Measurements from ENCODE around the gene CYP51A1.
"Not testable (repeated sequence)": the region's sequence is repeated elsewhere in the genome, so short reads cannot be mapped to it uniquely, and the experiment has no call there.

Gene CYP51A1

DNA sequence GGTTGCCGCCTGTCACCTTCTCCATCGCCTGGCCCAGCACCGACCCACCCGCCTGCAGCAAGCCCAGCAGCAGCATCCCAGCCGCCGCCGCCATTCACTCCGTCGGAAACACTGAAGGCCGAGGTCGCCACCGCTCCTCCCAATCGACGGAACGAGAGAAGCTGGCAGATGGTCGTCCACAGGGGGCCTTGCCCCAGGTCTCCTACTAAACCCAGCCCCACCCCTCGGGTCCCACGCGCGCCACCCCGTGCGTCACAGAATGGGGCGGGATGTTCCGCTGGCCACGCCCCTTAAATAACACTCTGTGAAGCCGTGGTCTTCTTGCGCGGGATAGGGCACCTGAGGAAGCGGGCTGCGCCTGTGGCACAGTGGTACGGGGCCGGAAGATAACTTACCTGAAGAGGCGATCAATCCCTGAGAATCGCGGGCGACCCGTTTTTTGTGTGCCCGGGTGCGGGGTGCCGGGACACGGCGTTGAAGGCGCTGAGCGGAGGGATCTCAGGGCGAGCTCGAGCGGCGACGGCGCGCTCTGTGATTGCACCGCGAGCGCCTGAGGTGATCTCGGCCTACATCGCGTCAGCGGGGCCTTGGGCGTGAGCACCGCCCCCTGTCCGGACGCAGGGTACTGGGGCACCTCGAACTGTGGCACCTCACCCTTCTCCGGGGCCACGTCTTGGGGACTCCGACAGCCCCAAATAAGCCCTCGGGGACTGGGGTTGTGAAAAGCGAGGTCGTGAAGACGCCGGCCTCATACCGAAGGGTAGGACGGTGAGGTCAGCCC, at the start of gene CYP51A1:
Gene CYP51A1 (minus strand): TSS at position 207 of the 781 bp plus-strand sequence. CDS start 113 bp downstream, at position 94.
- peak; percentile 70 for DNase-seq

- peak; percentile 84 for DNase-seq
These were observed 44.9 kb upstream of the CYP51A1 start, which contains the start of gene LRRD1 for GRCh38 chr7:92178928-92179924. Gene LRRD1 (minus strand): TSS chr7:92179142. CDS start chr7:92165202, 13,940 bp downstream.

GRCh38 chr7:92177362-92177761, 43.1 kb upstream of the CYP51A1 start:
- no peak for DNase-seq

DNA sequence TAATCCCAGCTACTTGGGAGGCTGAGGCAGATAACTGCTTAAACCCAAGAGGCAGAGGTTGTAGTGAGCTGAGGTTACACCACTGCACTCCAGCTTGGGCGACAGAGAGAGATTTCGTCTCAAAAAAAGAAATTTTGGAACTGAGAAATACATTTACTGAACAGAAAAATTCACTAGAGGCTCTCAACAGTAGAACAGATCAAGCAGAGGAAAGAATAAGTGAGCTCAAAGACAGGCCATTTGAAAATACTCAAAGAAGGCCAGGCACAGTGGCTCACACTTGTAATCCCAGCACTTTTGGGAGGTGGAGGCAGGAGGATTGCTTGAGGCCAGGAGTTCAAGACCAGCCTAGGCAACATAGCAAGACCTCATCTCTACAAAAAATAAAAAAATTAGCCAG, 35.3 kb upstream of the CYP51A1 start:
- DNase-seq, result not testable (repeated sequence)

DNA sequence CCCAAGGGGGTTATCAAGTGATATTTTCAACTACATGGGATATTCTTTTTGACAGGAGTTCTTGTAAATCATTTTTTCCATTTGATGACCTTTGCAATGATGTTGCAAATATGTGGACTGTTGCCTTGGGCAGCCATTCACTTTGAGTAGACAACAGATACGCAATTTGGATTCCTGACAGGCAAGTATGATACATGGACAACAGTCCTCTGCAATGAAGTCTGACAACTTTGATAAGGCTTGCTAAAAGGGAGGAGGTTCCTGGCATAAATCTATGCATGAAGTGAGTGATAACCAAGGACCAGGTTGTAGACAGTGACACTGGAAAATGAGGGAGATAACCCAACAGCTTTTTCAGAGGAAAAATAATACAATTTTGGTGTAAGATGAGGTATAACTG, 27.0 kb upstream of the CYP51A1 start:
- no peak for DNase-seq

DNA sequence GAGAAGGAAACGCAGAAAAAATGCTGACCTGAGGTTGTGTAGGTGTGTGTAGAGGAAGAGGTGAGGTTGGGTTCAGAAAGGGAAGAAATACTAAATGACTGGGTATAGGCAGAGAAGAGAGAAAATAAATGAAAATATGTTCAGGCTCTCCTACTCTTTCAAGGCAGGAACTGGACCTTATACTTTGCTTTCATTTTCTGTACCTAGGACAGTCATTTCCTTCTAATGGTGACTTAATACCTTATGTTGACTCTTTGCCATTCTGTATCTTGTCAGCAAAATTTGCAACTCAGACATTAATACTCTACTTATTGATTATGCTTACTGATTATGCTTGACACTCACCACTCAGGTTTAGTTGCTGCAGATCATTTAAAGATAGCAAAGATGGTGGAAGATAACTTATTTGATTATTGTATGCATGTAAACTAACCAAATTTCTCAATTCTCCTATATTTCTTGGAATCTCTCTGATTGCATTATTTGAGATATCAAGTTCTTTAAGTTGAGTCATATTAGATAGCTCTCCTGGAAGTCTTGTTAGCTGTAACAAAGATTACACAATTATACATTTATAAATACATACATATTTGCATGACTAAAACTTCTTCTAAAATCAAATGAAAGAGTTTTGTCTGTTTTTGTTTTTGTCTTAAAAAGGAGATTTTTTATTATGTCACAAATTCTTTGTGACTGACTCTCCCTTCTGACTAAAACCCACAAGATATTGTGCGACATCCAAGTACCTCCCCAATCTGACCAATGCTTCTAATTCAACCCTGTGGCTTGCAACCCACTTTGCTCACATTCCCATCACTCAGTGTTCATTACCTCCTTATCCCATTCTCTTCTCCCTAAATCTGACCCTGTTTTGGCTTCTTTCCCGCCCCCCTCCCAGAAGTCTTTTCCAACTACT, 24.6 kb upstream of the CYP51A1 start:
- DNase-seq, result no peak

DNA sequence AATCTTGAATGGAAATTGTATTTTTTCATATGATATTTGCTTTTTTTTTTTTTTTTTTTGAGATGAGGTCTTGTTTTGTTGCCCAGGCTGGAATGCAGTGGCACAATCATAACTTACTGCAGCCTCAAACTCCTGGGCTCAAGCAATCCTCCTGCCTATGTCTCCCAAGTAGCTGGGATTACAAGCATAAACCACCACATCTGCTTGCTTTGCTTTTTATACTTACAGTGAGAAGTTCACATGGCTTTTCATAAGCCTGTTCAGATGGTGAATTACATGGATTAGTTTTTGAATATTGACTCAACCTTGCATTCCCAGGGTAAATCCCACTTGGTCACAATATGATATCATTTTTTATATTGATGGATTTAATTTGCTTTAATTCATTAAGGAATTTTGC, 22.7 kb upstream of the CYP51A1 start:
- no peak for DNase-seq

DNA sequence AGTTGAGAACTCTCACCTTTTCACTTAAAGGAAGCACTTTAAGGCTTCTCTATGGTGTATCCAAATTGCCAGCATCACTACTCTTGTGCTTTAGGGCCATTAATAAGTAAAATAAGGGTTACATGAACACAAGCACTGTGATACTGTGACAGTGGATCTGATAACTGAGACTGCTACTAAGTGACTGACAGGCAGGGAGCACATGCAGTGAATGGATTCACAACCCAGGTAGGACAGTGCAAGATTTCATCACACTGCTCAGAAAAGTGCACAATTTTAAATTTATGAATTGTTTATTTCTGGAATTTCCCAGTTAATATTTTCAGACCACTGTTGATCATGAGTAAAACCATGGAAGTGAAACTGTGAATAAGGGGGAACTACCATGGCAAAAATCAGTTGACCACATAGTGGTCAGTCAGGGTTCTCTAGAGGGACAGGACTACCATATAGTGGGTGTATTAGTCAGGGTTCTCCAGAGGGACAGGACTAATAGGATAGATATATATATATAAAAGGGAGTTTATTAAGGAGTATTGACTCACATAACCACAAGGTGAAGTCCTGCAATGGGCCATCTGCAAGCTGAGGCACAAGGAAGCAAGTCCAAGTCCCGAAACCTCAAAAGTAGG, 20.9 kb upstream of the CYP51A1 start:
- no peak for DNase-seq

- no peak for DNase-seq
These were observed 16.3 kb upstream of the CYP51A1 start for GRCh38 chr7:92150450-92151017.

DNA sequence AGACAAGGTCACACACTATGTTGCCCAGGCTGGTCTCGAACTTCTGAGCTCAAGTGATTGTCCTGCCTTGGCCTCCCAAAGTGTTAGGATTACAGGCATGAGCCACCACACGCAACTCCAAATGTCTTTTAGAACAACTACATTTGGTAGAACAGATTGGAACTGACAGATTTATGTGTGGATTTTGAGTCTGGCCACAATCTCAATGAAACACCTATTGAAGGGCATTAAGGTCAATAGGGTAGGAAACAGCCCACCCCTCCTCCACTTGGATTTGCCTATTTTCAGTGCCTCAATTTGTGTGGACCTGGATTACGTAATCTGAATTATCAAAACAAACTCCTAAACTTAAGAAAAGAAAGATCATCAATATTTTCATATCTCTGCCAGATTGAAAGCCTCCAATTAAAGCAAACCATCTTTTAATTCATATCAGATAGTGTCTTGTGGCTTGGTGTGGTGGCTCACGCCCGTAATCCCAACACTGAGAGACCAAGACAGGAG, 15.5 kb upstream of the CYP51A1 start:
- no peak for DNase-seq

DNA sequence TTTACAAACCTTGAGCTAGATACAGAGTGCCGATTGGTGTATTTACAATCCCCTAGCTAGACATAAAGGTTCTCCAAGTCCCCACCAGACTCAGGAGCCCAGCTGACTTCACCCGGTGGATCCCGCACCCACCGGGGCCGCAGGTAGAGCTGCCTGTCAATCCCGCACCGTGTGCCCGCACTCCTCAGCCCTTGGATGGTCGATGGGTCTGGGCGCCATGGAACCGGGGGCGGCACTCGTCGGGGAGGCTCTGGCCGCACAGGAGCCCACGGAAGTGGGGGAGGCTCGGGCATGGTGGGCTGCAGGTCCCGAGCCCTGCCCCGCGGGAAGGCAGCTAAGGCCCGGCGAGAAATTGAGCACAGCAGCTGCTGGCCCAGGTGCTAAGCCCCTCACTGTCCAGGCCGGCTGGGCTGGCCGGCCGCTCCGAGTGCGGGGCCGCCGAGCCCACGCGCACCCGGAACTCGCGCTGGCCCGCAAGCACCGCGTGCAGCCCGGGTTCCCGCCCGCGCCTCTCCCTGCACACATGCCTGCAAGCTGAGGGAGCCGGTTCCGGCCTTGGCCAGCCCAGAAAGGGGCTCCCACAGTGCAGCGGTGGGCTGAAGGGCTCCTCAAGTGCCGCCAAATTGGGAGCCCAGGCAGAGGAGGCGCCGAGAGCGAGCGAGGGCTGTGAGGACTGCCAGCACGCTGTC, 9.1 kb upstream of the CYP51A1 start:
- DNase-seq, result not testable (repeated sequence)

DNA sequence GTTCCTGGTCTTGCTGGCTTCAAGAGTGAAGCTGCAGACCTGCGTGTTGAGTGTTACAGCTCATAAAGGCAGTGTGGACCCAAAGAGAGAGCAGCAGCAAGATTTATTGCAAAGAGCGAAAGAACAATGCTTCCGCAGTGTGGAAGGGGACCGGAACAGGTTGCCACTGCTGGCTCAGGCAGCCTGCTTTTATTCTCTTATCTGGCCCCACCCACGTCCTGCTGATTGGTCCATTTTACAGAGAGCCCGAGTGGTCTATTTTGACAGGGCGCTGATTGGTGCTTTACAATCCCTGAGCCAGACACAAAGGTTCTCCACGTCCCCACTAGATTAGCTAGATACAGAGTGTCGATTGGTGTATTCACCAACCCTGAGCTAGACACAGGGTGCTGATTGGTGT, 8.5 kb upstream of the CYP51A1 start:
- not testable (repeated sequence) for DNase-seq

GRCh38 chr7:92141161-92141560, 6.9 kb upstream of the CYP51A1 start:
- no peak for DNase-seq

GRCh38 chr7:92137557-92137956, 3.3 kb upstream of the CYP51A1 start:
- DNase-seq, result no peak

DNA sequence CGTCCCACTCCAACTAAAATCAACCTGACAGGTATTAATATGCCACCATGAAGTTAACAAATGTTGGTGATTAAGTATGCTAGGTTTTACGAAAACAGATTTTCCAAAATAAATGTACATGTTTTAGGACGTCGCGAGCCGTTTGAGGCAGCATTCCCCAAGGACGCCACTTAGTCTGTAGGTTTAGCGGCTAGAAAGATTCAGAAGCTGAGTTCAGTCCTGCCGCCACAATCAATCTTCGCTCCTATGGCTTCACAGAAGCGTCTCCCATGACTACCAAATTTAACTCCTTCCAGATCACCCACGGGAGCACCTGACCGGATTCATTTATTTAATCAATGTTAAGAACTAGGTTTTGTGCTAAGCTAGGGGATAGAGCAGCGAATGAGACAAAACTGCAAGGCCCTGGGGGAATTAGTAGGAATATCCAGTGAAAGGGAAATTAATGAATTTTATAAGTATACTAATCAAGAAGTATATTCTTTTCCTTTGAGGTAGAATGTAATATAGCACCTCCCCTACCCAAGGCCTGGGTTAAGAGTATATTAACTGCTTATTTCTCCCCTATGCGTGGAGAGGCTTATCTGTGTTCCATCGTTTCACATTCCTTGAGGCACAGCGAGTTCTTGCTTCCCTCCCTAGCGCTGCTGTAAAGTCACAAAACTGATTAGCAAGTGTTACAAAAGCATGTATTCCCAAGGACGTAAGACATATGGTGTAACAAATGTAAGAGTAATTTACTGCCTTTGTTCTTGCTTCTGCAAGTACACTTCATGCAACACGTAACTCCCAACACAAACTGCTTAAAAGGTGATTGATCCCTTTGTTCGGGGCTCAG, 994 bp upstream of the CYP51A1 start:
- no peak for DNase-seq

DNA sequence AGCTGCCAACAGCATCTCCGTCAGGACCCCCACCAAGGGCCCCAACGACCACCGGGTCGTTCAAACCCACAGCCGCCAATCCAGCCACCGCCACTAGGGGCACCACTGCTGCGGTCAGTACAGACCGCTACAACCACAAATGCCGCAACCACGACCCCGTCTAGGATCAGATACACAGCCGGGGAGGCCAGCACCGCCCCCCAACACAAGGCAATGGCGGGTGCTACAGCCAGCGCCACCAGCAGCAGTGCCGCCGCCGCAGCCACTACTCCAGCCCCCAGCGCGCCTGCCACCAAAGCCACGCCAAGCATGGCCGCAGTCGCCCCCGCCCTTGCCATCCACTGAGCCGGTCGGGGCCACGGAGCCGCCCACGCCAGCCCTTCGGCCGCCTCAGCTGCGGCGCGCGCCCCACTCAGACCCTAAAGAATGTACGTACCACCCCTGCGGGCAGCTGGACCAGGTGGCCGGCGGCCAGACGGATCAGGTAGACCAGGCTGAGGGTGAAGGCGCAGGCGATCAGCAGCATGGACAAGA, 473 bp downstream of the CYP51A1 start:
- peak; percentile 10 for DNase-seq

GRCh38 chr7:92133133-92133736, 1.0 kb downstream of the CYP51A1 start:
- DNase-seq, result no peak

- no peak for DNase-seq
These were observed 2.4 kb downstream of the CYP51A1 start for GRCh38 chr7:92131764-92132330.

DNA sequence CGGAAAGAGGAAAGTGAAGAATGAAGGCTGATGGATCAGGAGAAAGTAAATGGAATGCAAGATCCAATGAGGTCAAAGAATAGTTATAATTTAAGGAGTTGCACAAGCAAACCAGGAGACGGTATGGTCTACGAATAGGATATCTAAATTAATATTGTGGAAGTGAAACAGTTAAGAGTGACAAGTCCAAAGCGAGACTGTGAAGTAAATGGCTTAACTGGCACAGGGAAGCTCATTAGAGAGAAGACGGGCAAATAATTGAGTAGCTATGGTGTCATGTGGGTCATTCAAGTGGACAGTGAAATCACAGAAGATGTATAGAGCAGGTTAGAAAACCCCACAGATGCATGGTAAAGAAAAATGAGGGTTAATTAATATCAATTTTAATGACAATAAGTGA, 3.2 kb downstream of the CYP51A1 start:
- no peak for DNase-seq
